HFFc6 (cell line): ENCODE measurements around the gene APBA3. TPM values are rescaled to one million over a fixed set of nuclear protein-coding genes. Genes with fewer than 3 reads are reported as not detected.

Experiments
- DNase-seq: peaks from one replicate; pipeline ENCODE4 v3.0.0-alpha.2; 2018
- H3K27ac Mint-ChIP-seq: 2 replicates; pipeline ENCODE4 v1.8.0; 2020; ENCODE audit warnings: mild to moderate bottlenecking, mixed read lengths
- H3K27me3 Mint-ChIP-seq: 2 replicates; pipeline ENCODE4 v1.8.0; 2021; ENCODE audit warnings: mild to moderate bottlenecking, moderate library complexity, mixed read lengths; ENCODE audit not compliant: insufficient read depth
- H3K36me3 Mint-ChIP-seq: 2 replicates; pipeline ENCODE4 v1.8.0; 2021; ENCODE audit warnings: low read depth, mixed read lengths
- H3K4me1 Mint-ChIP-seq: 2 replicates; pipeline ENCODE4 v1.8.0; 2020; ENCODE audit warnings: low read depth, mixed read lengths
- H3K4me3 Mint-ChIP-seq: 2 replicates; pipeline ENCODE4 v1.8.0; 2020; ENCODE audit warnings: mild to moderate bottlenecking, moderate library complexity, mixed read lengths
- H3K9me3 Mint-ChIP-seq: 2 replicates; pipeline ENCODE4 v1.8.0; 2020; ENCODE audit warnings: mild to moderate bottlenecking, mixed read lengths
- CTCF ChIP-seq: fragments of 200-600 bp; sonication (generic); IDR thresholded peaks from 2 replicates; pipeline ENCODE4 v1.5.0; 2021; ENCODE audit warnings: antibody characterized with exemption, mild to moderate bottlenecking
- total RNA-seq, 6 experiments: library from RNA; stranded (reverse); fragmentation: NEBNext Ultra II Directional; extraction: Animal tissue kit (Norgen Biotek cat#: 25700); gene quantifications; 2 replicates in 1 of 6; 3 replicates in 5 of 6; pipeline ENCODE4 v1.2.3, GENCODE V29; 2021

The APBA3 gene
- total RNA-seq, 6 experiments from 2014 or later: 9.1 to 13.8 (median 10.4) TPM

GRCh38 chr19:3803114-3803888 lies 41.8 kb upstream of the APBA3 start:
- Mint-ChIP-seq H3K36me3 (no peaks in the 10 kb centered on the region), H3K27ac (no peak overlapping the region), H3K4me1 (no peaks in the 10 kb centered on the region), H3K27me3 (peaks cover 30% of the 10 kb centered on the region), H3K4me3 (no peak overlapping the region), H3K9me3 (peaks cover 9% of the 10 kb centered on the region)
- DNase-seq: no peak
- no peak for TF ChIP-seq CTCF

GRCh38 chr19:3801412-3802096 lies 40.1 kb upstream of the APBA3 start:
- Mint-ChIP-seq H3K9me3 (peaks cover 5% of the 10 kb centered on the region), H3K4me1 (no peaks in the 10 kb centered on the region), H3K36me3 (peaks cover 5% of the 10 kb centered on the region; the same call in 1 of the 2 replicates), H3K27ac (no peak overlapping the region), H3K27me3 (peaks cover 36% of the 10 kb centered on the region), H3K4me3 (no peak overlapping the region)
- TF ChIP-seq CTCF: peak; percentile 71
- DNase-seq: no peak

- peaks cover 36% of the 10 kb centered on the region for H3K27me3 Mint-ChIP-seq
Observed at GRCh38 chr19:3800996-3801395, 39.5 kb upstream of the APBA3 start.

GRCh38 chr19:3798137-3798536 lies 36.6 kb upstream of the APBA3 start:
- H3K27me3 Mint-ChIP-seq: peaks cover 34% of the 10 kb centered on the region

More at GRCh38 chr19:3800996-3801395, 39.5 kb upstream of the APBA3 start:
- no peak for TF ChIP-seq CTCF
- no peak overlapping the region for H3K4me3 Mint-ChIP-seq
- peaks cover 6% of the 10 kb centered on the region; the same call in 1 of the 2 replicates for H3K36me3 Mint-ChIP-seq
- H3K9me3 Mint-ChIP-seq: peaks cover 8% of the 10 kb centered on the region
- no peak overlapping the region for H3K27ac Mint-ChIP-seq
- no peaks in the 10 kb centered on the region for H3K4me1 Mint-ChIP-seq
- DNase-seq: no peak

GRCh38 chr19:3796358-3796757 lies 34.9 kb upstream of the APBA3 start:
- Mint-ChIP-seq H3K4me1 (no peaks in the 10 kb centered on the region), H3K9me3 (peaks cover 12% of the 10 kb centered on the region), H3K4me3 (no peak overlapping the region), H3K27ac (no peak overlapping the region), H3K27me3 (peaks cover 26% of the 10 kb centered on the region), H3K36me3 (peaks cover 6% of the 10 kb centered on the region; the same call in 1 of the 2 replicates)
- no peak for DNase-seq
- no peak for TF ChIP-seq CTCF

More at GRCh38 chr19:3798137-3798536, 36.6 kb upstream of the APBA3 start:
- Mint-ChIP-seq H3K27ac (no peak overlapping the region), H3K4me1 (no peaks in the 10 kb centered on the region), H3K36me3 (peaks cover 6% of the 10 kb centered on the region; the same call in 1 of the 2 replicates), H3K4me3 (no peak overlapping the region), H3K9me3 (peaks cover 8% of the 10 kb centered on the region)
- no peak for DNase-seq
- TF ChIP-seq CTCF: no peak
